Psoas muscle (tissue), 8 donors: ENCODE results near the gene ACTR3C. TPM values are rescaled to one million over a fixed set of nuclear protein-coding genes. Genes with fewer than 3 reads are reported as not detected.
"Not testable (repeated sequence)": the region's sequence is repeated elsewhere in the genome, so short reads cannot be mapped to it uniquely, and the experiment has no call there.

ENCODE experiments used
- ATAC-seq, 4 donors: fragments of 200-7000 bp; cut with Tn5 transposase; one replicate each; pipeline ENCODE4 v1.9.1; 2020; ENCODE audit warnings: moderate library complexity in 3 of 4, mild to moderate bottlenecking in 2 of 4
- DNase-seq, 2 donors: peaks; one replicate each; pipeline ENCODE4 v3.0.0-alpha.2; 2020
- H3K27ac ChIP-seq: fragments of 200-600 bp; one replicate; pipeline ENCODE4 v1.8.0; 2022
- H3K27me3 ChIP-seq, 3 donors: fragments of 200-600 bp in 1 of 3; one replicate each; pipeline versions ENCODE4 v1.6.1 to v1.8.0; 2013 to 2022; ENCODE audit warnings: low read length in 2 of 3, mild to moderate bottlenecking in 2 of 3, moderate library complexity in 1 of 3; ENCODE audit not compliant: insufficient read depth in 3 of 3
- H3K36me3 ChIP-seq, 2 donors: fragments of 200-600 bp in 1 of 2; one replicate each; pipeline versions ENCODE4 v1.6.1 to v1.8.0; 2013 to 2022; ENCODE audit warnings: low read depth in 1 of 2, mild to moderate bottlenecking in 1 of 2, moderate library complexity in 1 of 2; ENCODE audit not compliant: insufficient read depth in 1 of 2
- H3K4me1 ChIP-seq: fragments of 200-600 bp; one replicate; pipeline ENCODE4 v1.8.0; 2022
- H3K4me3 ChIP-seq: fragments of 200-600 bp; one replicate; pipeline ENCODE4 v1.8.0; 2022; ENCODE audit warnings: mild to moderate bottlenecking
- H3K9me3 ChIP-seq: fragments of 200-600 bp; one replicate; pipeline ENCODE4 v1.8.0; 2022
- WGBS, 3 donors: extraction: QIAGEN DNeasy Blood & Tissue Kit; methylation state at CpG; one replicate each; pipeline versions ENCODE4 v1.1.6 to v1.1.7; 2013; 5-methylcytosine and 5-hydroxymethylcytosine counted together
- intact Hi-C, 2 donors: fragments of 100-400 bp; cut with DNase I; formaldehyde crosslinking; loops; one replicate each; pipeline versions ENCODE4 v1.11.0 to v1.14.2; 2022
- polyA plus RNA-seq, 3 donors: library from polyadenylated mRNA; stranded (reverse); fragments of 200-250 nt; gene quantifications; one replicate each; pipeline ENCODE4 v1.2.3, GENCODE V29; 2013
- total RNA-seq, 4 donors: library from RNA; stranded (reverse); fragmentation: NEBNext Ultra II Directional in 2 of 4; extraction: Animal tissue kit (Norgen Biotek cat#: 25700) in 2 of 4; gene quantifications; one replicate each; pipeline versions ENCODE4 v1.2.1 to v1.2.4, GENCODE V29; 2021 to 2023
- TF ChIP-seq, protein P1 (sequence below): fragments of 200-600 bp; IDR thresholded peaks from one replicate; pipeline ENCODE4 v1.8.0; 2022; ENCODE audit warnings: antibody characterized with exemption
- donor health status: healthy with polysubstance abuse.
- donor health status: DM: no; HTN: no; CAD: no; lungs with moderate emphysema.
- donor health status: Bipolar disorder and iron deficiency.
- donor health status: healthy.
- donor health status: DM: yes; HTN: yes; CAD: no.
- donor health status: DM: no; HTN: no; CAD: no.
- donor health status: DM: no; HTN: no; CAD: no.
- donor health status: DM: yes; HTN: yes; CAD: no.

The ACTR3C gene
- total and polyA plus RNA-seq, 7 donors = 0.71 to 3.7 (median 2.7) TPM

DNA sequence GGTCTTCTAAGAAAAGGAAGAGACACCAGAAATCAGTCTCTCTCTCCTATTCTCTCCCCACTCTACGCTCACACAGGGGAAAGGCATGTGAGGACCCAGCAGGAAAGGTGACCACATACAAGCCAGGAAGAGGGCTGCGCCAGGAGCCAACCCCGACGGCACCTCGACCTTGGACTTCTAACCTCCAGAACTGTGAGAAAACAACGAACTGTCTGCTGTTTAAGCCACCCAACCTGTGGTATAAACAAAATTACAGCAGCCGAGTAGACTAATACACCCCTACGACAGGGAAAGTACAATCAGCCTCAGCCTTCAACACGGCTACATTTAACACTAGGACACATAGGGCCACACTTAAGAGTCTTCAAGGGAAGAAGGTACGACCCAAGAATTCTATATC, 26.5 kb downstream of the ACTR3C start:
- WGBS, 3 donors = 85 to 90% (median 88%) methylated on average over 8 to 9 of the region's 10 CpGs
- H3K4me1 ChIP-seq, intact Hi-C loops, H3K9me3 ChIP-seq, ATAC-seq, H3K36me3 ChIP-seq, H3K27me3 ChIP-seq, DNase-seq, H3K4me3 ChIP-seq, H3K27ac ChIP-seq: not testable (repeated sequence)

DNA sequence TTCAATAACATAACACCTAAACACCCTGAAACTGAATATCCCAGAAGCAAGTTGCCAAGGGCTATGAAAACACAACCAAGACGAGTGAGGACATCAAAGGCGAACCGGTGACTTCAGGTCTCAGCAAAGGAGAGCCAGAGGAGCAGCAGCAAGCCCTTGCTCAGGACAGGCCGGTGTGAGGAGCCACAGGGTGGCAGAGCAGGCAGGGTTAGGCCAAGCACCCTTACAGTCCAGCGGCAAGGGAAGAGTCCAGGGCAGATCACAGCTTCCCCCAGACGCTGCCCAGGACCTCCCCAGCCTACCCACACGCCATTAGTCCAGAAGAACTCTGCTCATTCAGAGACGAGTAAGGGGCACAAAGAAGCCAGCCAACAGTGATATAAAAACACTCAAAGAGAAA, 27.7 kb downstream of the ACTR3C start:
- intact Hi-C loops, DNase-seq, H3K4me1 ChIP-seq, H3K4me3 ChIP-seq, H3K27me3 ChIP-seq, H3K27ac ChIP-seq, H3K36me3 ChIP-seq, H3K9me3 ChIP-seq: not testable (repeated sequence)
- 13 to 46% (median 39%) methylated on average over 1 to 3 of the region's 8 CpGs for WGBS, 3 donors
- peak; percentile 67 to 84 (median 82) for ATAC-seq

DNA sequence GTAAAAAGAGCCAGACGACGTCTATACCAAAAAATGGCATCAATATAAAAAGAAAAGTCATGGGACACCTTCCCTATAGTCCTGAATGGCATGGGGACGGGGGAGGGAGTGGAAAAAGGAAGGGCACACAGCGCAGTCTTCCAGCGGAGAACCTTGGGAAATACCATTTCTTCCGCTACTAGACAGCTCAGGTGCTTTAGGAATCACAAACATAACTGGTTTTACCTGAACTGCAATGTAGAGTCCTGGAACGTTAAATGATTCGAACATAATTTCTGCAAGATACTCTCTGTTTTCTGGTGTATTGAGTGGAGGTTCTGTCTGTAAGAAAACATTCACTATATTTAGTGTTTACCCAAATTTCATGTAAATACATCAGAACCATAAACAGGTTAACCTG, 28.3 kb downstream of the ACTR3C start:
- H3K4me1 ChIP-seq, DNase-seq, H3K36me3 ChIP-seq, H3K4me3 ChIP-seq, H3K27ac ChIP-seq, H3K27me3 ChIP-seq, H3K9me3 ChIP-seq, intact Hi-C loops, ATAC-seq: not testable (repeated sequence)
- WGBS, 3 donors = 94 to 95% (median 95%) methylated on average over 8 of the region's 8 CpGs

DNA sequence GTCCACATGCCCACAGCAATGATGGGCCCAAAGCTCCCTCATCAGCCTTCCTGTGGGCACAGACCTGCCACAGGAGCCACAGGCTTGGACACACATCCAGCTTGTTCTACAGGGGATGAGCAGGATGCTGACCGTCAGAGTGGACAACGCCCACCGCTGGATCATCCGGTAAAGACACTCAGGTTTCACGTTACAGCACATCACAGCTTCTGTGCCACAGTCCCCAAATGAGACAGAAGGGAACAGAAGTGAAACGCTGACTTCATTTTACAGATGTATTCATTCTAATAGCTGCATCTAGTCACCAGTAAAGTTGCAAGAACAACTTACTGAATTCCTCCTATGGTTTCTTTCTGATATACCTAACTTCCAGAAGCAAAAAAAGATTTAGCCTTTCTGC, 33.0 kb downstream of the ACTR3C start:
- intact Hi-C loops, H3K4me3 ChIP-seq, H3K9me3 ChIP-seq, H3K27me3 ChIP-seq, H3K36me3 ChIP-seq, H3K27ac ChIP-seq, ATAC-seq, DNase-seq, H3K4me1 ChIP-seq: not testable (repeated sequence)
- 17 to 36% (median 23%) methylated on average over 6 of the region's 6 CpGs for WGBS, 3 donors

DNA sequence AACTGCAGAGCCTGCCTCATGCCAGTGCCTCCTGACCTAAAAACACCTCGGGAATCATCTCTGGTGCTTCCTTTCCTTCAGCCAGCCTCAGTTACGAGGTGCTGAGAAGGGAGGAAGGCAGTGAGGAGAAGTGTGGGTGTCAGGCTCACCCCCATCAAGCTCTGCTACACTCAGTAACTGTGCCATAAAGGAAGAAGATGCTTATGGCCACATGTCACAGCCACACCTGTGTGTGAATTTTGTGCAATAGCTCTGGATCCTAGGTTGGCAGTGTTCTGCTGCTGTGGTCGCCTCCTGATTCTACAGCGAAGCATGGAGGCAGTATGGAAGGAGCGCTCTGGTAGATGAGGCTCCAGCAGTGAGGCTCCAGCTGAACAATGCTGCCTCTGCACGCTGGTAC, 34.5 kb downstream of the ACTR3C start:
- not testable (repeated sequence) for H3K4me3 ChIP-seq, H3K36me3 ChIP-seq, ATAC-seq, H3K27ac ChIP-seq, H3K4me1 ChIP-seq, H3K27me3 ChIP-seq, H3K9me3 ChIP-seq, DNase-seq
- WGBS, 3 donors = 85 to 92% (median 90%) methylated on average over 4 to 5 of the region's 6 CpGs
- intact Hi-C loops = loop anchor here in 1 of 2 donors (10.0 kb wide), 2 partner anchors 96 to 136 kb away; no protein-coding TSS in a partner anchor

DNA sequence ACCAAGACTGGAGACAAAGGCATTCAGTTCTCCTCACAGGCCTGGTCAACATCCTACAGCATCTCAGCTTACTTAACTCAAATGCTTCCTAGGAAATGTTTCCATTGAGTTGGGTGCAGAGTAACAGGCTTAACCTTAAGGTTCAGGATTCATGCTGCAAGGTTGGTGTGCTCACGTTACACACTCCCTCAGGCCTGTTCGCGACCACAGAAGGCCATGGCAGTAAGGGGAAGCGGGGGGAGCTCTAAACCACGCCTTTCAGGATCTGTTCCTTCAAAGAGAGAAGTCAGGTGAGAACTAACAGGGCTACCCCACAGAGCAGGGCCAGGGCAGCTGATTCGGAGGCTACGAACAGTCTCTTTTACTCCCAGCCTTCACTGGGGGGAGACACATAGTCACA, 35.5 kb downstream of the ACTR3C start:
- H3K36me3 ChIP-seq, H3K27ac ChIP-seq, H3K4me3 ChIP-seq, ATAC-seq, DNase-seq, H3K27me3 ChIP-seq, H3K9me3 ChIP-seq, H3K4me1 ChIP-seq: not testable (repeated sequence)
- 75 to 81% (median 80%) methylated on average over 7 of the region's 7 CpGs for WGBS, 3 donors
- intact Hi-C loops = loop anchor here in 1 of 2 donors (10.0 kb wide), 2 partner anchors 97 to 137 kb away; no protein-coding TSS in a partner anchor

DNA sequence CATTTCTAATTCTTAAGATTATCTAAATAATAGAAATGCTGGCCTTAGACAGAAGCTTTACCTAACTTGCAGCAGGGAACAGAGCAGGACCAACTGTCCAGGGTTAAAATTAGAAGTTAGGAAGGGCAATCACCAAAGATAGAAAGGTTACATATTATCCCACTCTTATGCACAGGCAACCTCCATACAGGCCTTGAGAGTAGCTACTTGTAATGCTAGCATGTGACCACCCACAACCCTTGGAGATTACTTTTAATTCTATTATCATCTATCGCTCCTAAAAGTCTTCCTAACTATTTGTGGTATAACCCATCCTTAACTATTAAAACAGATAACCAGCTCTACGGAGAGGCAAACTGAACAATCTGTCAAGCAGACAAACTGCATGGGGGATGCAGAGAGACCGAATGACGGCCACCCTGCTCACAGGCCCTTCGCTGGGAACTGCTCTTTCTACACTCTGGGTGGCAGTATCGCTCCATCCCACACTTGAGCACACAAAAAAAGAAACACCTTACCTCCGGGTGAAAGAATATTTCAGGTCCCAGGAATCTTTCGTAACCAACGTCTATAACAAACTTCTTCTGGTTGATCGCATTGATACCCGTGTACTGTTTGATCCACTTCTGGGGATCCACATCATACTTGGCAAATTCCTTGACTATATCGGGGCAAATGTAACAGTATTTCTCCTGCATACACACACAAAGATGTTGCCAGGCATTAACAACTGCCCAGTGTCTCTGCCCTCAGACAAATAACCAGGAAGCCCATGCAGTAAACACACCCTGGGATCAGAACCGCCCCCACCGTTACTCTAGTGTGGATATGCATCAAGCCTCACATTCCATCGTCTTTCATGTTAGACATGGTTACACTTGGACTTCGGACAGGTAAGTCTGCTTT, 37.2 kb downstream of the ACTR3C start:
- H3K4me3 ChIP-seq, H3K36me3 ChIP-seq, H3K27ac ChIP-seq, H3K4me1 ChIP-seq, DNase-seq, H3K27me3 ChIP-seq, H3K9me3 ChIP-seq: not testable (repeated sequence)
- intact Hi-C loops = loop anchor here in 1 of 2 donors (10.0 kb wide), 2 partner anchors 99 to 139 kb away; no protein-coding TSS in a partner anchor
- peak; percentile 64 to 79 (median 72) for ATAC-seq
- TF ChIP-seq, protein P1, sequence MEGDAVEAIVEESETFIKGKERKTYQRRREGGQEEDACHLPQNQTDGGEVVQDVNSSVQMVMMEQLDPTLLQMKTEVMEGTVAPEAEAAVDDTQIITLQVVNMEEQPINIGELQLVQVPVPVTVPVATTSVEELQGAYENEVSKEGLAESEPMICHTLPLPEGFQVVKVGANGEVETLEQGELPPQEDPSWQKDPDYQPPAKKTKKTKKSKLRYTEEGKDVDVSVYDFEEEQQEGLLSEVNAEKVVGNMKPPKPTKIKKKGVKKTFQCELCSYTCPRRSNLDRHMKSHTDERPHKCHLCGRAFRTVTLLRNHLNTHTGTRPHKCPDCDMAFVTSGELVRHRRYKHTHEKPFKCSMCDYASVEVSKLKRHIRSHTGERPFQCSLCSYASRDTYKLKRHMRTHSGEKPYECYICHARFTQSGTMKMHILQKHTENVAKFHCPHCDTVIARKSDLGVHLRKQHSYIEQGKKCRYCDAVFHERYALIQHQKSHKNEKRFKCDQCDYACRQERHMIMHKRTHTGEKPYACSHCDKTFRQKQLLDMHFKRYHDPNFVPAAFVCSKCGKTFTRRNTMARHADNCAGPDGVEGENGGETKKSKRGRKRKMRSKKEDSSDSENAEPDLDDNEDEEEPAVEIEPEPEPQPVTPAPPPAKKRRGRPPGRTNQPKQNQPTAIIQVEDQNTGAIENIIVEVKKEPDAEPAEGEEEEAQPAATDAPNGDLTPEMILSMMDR = peak; percentile 71
- 31 to 38% (median 32%) methylated on average over 16 of the region's 16 CpGs for WGBS, 3 donors

DNA sequence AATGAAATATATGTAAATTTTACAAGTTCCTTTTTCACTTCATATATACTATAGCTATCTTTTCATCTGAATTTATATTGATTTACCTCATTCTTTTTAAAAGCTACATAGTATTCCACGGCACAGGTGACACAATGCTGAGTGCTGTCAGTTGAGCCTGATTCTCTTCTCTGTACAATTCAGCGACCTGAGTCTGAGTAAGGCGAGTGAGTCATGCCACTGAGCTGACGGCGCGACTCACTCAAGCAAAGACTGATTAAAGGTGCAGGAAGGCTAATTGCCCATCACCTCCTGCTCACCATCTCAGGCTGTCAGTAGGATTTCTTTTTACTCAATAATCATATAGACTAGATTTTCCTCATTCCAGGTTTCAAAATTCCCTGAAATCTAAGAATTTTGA, 39.7 kb downstream of the ACTR3C start:
- not testable (repeated sequence) for H3K9me3 ChIP-seq, H3K4me1 ChIP-seq, H3K27me3 ChIP-seq, H3K36me3 ChIP-seq, DNase-seq, H3K27ac ChIP-seq, H3K4me3 ChIP-seq
- peak in 2 of 4 donors; percentile 37 to 46 for ATAC-seq
- WGBS, 3 donors = 79 to 91% (median 82%) methylated on average over 2 to 4 of the region's 6 CpGs
- intact Hi-C loops = loop anchor here in 1 of 2 donors (10.0 kb wide), 2 partner anchors 101 to 141 kb away; no protein-coding TSS in a partner anchor

DNA sequence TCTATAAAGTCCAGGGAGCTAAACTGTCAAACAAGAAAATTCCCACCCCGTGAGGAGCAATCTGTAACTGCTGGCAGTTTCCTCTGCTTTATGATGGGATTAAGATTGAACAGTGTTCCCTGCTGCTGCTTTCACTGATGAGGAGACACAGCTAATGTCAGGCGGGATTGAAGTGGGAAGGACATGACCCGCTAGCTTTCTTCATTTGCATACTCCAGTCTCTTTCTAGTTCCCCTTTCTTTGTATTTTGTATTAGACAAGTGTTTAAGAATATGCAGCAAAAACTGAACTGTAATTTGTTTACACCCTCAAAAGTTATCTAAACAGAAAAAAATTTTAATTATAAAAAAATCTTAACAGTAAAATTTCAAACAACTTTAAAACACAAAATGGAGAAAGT, 40.2 kb downstream of the ACTR3C start:
- not testable (repeated sequence) for ATAC-seq, DNase-seq, H3K27ac ChIP-seq, H3K27me3 ChIP-seq, H3K4me1 ChIP-seq, H3K4me3 ChIP-seq, H3K36me3 ChIP-seq, H3K9me3 ChIP-seq
- intact Hi-C loops = loop anchor here in 1 of 2 donors (10.0 kb wide), 2 partner anchors 102 to 142 kb away; no protein-coding TSS in a partner anchor
- 72 to 88% (median 80%) methylated on average over 2 of the region's 3 CpGs for WGBS, 3 donors

DNA sequence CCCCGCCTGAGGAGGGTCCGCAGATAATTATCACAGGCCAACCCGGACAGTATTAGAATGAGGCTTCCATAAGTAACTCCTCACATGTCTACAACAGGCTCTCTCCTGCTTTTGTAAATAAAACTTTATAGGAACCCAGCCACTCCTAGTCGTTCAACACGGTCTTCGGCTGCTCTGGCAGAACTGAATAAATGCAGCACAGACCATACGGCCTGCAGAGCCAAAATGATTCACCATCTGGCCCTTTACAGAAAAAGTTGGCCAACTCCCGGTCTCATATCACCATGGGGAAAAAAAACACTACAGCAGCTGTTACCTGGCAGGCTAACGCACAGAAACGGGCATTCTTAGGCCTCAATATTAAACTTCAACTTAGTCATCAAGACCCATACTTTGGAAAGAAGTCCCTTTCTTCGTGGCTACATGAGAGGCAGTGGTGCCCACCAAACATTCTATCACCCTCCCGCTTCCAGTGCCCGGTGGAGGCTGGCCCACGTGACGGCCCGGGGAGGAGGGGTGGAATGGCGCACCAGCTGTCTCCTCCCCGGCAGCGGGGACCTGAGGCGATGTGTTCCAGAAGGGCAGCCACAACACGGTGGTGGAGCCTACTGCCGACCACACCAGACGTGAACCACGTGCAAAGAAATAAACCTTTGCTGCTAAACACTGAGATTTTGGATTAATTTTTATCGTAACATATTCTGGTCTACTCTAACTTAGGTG, 41.5 kb downstream of the ACTR3C start:
- DNase-seq, H3K9me3 ChIP-seq, H3K27ac ChIP-seq, H3K4me1 ChIP-seq, H3K36me3 ChIP-seq, H3K4me3 ChIP-seq, H3K27me3 ChIP-seq: not testable (repeated sequence)
- ATAC-seq = peak; percentile 91 to 96 (median 93)
- 40 to 59% (median 44%) methylated on average over 7 to 15 of the region's 25 CpGs for WGBS, 3 donors
- intact Hi-C loops = loop anchor here in 1 of 2 donors (10.0 kb wide), 2 partner anchors 103 to 143 kb away; no protein-coding TSS in a partner anchor
